Spinal cord (tissue), 10 donors: ENCODE data around the gene GTPBP8. TPM values are rescaled to one million over a fixed set of nuclear protein-coding genes. Genes with fewer than 3 reads are reported as not detected.
"Not testable (repeated sequence)": the region's sequence is repeated elsewhere in the genome, so short reads cannot be mapped to it uniquely, and the experiment has no call there.

Source experiments
- DNase-seq, 6 donors: peaks; one replicate each; pipeline versions ENCODE4 v3.0.0 to v3.0.0-alpha.2; 2013 to 2015; ENCODE audit warnings: low spot score in 6 of 6, low read depth in 4 of 6
- H3K27ac ChIP-seq: one replicate; pipeline ENCODE4 v1.5.1; 2013; ENCODE audit warnings: low read depth, low read length, control low read depth
- H3K27me3 ChIP-seq: one replicate; pipeline ENCODE4 v1.6.1; 2013; ENCODE audit warnings: low read length; ENCODE audit not compliant: control insufficient read depth, insufficient read depth
- H3K36me3 ChIP-seq: one replicate; pipeline ENCODE4 v1.6.1; 2013; ENCODE audit warnings: low read length; ENCODE audit not compliant: control insufficient read depth, insufficient read depth
- H3K4me1 ChIP-seq: one replicate; pipeline ENCODE4 v1.6.1; 2013; ENCODE audit warnings: low read length; ENCODE audit not compliant: control insufficient read depth, insufficient read depth
- H3K4me3 ChIP-seq: one replicate; pipeline ENCODE4 v1.5.1; 2013; ENCODE audit warnings: low read depth, low read length, control low read depth
- H3K9me3 ChIP-seq: one replicate; pipeline ENCODE4 v1.6.1; 2013; ENCODE audit warnings: low read length; ENCODE audit not compliant: control insufficient read depth, insufficient read depth
- WGBS: methylation state at CpG from one replicate; pipeline ENCODE4 v1.1.5; 2013; ENCODE audit warnings: missing lambda C conversion rate; ENCODE audit not compliant: insufficient coverage; 5-methylcytosine and 5-hydroxymethylcytosine counted together
- polyA plus RNA-seq, 2 donors: library from polyadenylated mRNA; unstranded; fragments of 120-200 nt; gene quantifications; one replicate each; pipeline ENCODE4 v1.2.1, GENCODE V29; 2013; ENCODE audit not compliant: insufficient read length in 2 of 2
- total RNA-seq, 2 donors: library from RNA; depleted of rRNA in 1 of 2; stranded (reverse); fragments of 120-200 nt in 1 of 2; fragments of >200 nt in 1 of 2; gene quantifications; one replicate each; pipeline versions ENCODE4 v1.2.3 to v1.2.4, GENCODE V29; 2013 to 2014
- donor health status: healthy.

GTPBP8 gene
- total and polyA plus RNA-seq, 4 donors = 13.3 to 26.9 (median 17.5) TPM

DNA sequence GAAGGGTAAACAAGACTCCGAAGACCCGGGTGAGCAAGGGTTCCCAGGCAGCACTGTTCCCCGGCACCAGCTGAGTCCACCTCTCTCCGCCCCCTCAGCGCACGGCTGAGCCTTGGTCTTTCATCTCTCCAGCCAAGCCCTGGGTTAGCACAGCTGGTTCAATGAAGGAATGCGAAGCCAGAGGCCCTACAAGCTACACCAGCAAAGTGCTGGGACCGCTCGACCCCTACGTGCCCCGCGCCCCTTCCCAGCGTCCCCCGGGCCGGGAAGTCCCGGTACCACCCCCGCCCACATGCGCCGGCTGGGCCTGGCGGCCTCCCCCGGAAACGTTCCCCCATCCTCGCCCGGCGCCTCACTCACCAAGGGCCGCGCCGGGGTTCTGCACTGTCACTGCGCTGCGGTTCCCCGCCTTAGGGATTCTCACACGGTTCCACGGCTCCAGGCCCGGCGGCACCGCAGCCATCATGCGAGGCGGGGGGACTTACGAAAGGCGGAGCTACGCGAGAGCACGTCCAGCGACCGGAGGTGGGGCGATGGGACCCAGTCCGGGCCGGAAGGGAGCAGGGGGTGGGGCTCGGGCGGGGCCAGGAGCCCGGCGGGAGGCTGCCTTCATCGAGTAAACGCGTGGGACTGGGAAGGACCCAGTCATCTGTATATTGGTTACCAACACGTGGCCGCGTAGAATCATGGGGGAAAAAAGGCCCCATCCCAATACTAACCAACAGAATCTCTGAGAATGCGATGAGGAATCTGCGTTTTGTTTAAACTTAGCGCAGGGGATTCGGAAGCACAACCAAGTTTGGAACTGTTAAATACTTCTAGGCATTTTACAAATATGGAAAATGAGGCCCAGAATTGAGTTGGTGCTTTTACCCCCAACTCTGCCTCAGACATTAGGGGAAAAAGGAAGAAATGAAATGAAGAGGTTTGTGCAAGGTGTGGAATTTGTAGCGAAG lies 28.7 kb downstream of the GTPBP8 start:
- Histone ChIP-seq H3K4me1 (peaks cover 3% of the 10 kb centered on the region), H3K36me3 (no peaks in the 10 kb centered on the region), H3K27me3 (no peaks in the 10 kb centered on the region), H3K4me3 (peak overlapping the region; percentile 96), H3K9me3 (no peaks in the 10 kb centered on the region), H3K27ac (peak overlapping the region; percentile 98)
- peak; percentile 80 to 98 (median 83) for DNase-seq
- under 1% methylated on average over 58 of the region's 63 CpGs for WGBS

DNA sequence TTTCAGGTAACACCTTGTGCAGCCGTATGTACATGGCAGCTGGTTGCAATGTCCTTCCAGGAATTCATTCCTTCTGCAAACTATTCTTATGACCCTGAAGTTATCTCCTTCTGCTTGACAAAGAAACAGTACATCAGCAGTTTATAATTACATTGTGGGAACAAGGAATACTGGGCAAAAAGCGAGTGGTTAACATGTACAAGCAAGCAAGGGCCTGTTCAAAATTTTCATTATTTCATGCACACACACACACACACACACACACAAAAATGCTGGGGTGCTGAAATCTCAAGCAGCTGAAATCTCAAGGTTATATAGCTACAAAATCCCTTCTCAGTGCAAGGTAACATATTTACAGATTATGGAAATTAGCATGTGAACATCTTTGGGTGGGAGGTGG lies 30.7 kb downstream of the GTPBP8 start:
- no peak for DNase-seq
- no peak overlapping the region for H3K4me3 ChIP-seq
- 100% methylated on average over 1 of the region's 2 CpGs for WGBS
- no peaks in the 10 kb centered on the region for H3K36me3 ChIP-seq
- H3K4me1 ChIP-seq = peaks cover 3% of the 10 kb centered on the region
- H3K9me3 ChIP-seq = no peaks in the 10 kb centered on the region
- no peak overlapping the region for H3K27ac ChIP-seq
- H3K27me3 ChIP-seq = no peaks in the 10 kb centered on the region

DNA sequence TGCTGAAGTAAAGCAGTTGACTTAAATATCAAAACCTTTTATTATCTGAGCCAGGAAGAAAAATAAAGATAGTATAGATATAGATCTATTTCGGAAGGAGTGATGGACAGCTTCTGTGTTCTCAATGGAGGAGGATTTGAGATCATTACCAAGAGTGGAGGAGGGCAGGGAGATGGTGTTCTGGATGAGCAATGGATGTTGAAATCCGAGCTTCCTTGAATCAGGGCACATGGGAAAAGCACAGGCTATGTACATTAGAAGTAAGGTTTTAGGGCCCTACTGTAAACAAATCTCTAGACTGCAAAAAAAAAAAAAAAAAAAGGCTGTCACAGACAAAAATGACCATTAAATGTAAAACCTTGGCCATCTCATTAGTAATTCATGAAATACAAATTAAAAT lies 43.2 kb downstream of the GTPBP8 start:
- no peak for DNase-seq
- no peaks in the 10 kb centered on the region for H3K4me1 ChIP-seq
- no peaks in the 10 kb centered on the region for H3K36me3 ChIP-seq
- H3K27me3 ChIP-seq = no peaks in the 10 kb centered on the region
- 83% methylated on average over 1 of the region's 2 CpGs for WGBS
- no peaks in the 10 kb centered on the region for H3K9me3 ChIP-seq
- H3K27ac ChIP-seq = no peak overlapping the region
- H3K4me3 ChIP-seq = no peak overlapping the region

DNA sequence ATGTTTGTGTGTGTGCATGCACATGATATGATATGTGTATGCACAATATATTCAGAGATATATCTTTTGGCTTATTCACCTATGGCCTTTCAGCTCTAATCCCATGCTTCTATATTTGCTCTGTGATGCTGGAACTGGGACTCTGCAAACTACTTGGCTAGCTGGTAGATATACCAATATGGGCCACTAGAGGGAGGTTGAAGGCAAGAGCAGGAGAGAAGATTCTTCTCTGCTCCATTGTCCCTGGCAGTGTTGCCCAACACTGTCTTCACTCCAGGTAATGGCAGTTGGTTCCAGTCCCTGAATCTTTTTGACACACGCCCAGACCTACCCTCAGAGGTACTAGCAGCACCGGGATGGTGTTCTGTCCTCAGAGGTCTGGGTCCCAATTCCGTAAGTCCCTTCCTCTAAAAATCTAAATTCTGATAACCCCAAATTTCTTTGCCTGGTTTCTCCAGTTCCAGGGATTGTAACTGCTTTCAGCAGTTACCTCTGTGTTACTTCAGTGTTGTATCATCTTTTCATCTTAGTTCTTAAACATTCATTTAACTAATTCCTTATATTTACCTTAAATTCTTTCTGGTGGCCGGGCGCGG lies 44.7 kb downstream of the GTPBP8 start:
- Histone ChIP-seq H3K9me3 (no peaks in the 10 kb centered on the region), H3K4me3 (no peak overlapping the region), H3K27me3 (no peaks in the 10 kb centered on the region), H3K36me3 (no peaks in the 10 kb centered on the region), H3K27ac (no peak overlapping the region), H3K4me1 (no peaks in the 10 kb centered on the region)
- 29% methylated on average over 2 of the region's 6 CpGs for WGBS
- peak in 3 of 6 donors; percentile 53 to 85 (median 82) for DNase-seq

DNA sequence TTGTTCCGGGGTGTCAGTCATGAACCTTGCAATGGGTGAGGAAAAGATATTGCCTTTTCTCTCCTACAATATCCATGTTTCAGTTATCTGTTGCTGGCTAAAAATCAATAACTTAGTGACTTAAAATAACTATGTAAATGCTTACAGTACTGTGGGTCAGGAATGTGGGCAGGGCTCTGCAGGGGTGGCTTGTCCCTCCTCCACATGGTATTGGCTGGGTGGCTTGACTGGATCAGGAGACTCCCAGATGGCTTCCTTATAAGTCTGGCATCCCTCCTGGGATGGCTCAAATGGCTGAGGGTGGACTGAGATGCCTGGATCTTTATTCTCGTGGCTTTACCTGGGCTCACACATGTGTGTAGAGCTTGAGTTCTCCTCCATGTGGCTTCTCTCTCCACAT lies 47.5 kb downstream of the GTPBP8 start:
- Histone ChIP-seq H3K4me1 (no peaks in the 10 kb centered on the region), H3K9me3 (peaks cover 1% of the 10 kb centered on the region), H3K27me3 (no peaks in the 10 kb centered on the region), H3K36me3 (no peaks in the 10 kb centered on the region), H3K4me3 (no peak overlapping the region), H3K27ac (no peak overlapping the region)
- no peak for DNase-seq
- WGBS = 82% methylated on average over 1 of the region's 2 CpGs

DNA sequence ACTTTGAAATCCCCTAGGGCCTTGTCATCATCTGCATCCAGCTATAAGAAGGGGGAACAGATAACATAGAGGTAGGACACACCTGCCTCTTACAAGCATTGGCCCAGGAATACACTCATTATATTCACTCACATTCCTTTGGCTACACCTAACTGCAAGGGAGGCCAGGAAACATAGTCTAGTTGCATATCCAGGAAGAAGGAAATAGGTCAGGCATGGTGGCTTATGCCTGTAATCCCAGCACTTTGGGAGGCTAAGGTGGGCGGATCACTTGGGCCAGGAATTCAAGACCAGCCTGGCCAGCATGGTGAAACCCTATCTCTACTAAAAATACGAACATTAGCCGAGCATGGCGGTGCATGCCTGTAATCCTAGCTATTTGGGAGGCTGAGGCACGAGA lies 48.8 kb downstream of the GTPBP8 start:
- Histone ChIP-seq H3K36me3 (no peaks in the 10 kb centered on the region), H3K9me3 (peaks cover 1% of the 10 kb centered on the region), H3K27me3 (no peaks in the 10 kb centered on the region), H3K4me1 (no peaks in the 10 kb centered on the region), H3K4me3 (no peak overlapping the region), H3K27ac (no peak overlapping the region)
- 98% methylated on average over 5 of the region's 5 CpGs for WGBS
- no peak for DNase-seq

DNA sequence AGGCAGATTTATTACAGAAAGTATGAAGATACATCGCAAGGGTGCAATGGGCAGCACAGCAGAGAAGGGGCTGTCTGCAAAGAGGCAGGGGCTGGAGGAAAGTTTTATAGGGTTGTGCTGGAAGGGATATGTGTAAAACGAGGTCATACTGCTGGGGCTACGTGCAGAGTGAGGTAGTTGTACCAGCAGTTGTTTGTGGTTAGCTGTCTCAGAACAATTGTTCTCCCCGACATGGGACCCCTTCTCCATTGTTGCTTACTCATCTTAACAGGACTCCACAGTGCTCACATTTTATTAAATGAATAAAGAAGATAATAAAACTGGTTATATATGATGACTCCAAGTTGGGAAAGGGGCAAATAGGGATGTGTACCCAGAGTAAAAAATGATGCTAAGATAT lies 49.4 kb downstream of the GTPBP8 start:
- H3K9me3 ChIP-seq = peaks cover 4% of the 10 kb centered on the region
- WGBS = 67% methylated on average over 3 of the region's 4 CpGs
- H3K27ac ChIP-seq = no peak overlapping the region
- no peak for DNase-seq
- no peaks in the 10 kb centered on the region for H3K36me3 ChIP-seq
- H3K4me1 ChIP-seq = no peaks in the 10 kb centered on the region
- H3K4me3 ChIP-seq = no peak overlapping the region
- H3K27me3 ChIP-seq = no peaks in the 10 kb centered on the region

DNA sequence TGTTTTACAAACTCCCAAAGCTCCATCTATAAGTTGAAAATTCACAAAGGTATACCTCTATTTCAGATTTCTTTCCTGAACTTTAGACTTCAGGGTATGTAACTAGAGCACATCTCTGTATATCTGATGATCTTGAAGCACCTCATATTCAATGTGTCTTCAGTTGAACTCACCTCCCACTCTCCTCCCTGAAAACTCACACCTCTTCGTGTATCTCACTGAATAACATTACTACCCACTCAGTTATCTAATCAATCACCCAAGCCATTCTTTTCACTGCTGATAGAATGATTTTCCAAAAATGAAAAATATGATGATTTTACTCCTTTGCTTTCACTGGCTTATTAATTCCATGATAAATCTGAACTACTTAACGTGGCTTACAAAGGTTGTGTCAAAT lies 52.9 kb downstream of the GTPBP8 start:
- 83% methylated on average over 1 of the region's 2 CpGs for WGBS
- peaks cover 4% of the 10 kb centered on the region for H3K9me3 ChIP-seq
- H3K27me3 ChIP-seq = no peaks in the 10 kb centered on the region
- no peaks in the 10 kb centered on the region for H3K4me1 ChIP-seq
- DNase-seq = no peak
- H3K4me3 ChIP-seq = no peak overlapping the region
- no peak overlapping the region for H3K27ac ChIP-seq
- no peaks in the 10 kb centered on the region for H3K36me3 ChIP-seq

DNA sequence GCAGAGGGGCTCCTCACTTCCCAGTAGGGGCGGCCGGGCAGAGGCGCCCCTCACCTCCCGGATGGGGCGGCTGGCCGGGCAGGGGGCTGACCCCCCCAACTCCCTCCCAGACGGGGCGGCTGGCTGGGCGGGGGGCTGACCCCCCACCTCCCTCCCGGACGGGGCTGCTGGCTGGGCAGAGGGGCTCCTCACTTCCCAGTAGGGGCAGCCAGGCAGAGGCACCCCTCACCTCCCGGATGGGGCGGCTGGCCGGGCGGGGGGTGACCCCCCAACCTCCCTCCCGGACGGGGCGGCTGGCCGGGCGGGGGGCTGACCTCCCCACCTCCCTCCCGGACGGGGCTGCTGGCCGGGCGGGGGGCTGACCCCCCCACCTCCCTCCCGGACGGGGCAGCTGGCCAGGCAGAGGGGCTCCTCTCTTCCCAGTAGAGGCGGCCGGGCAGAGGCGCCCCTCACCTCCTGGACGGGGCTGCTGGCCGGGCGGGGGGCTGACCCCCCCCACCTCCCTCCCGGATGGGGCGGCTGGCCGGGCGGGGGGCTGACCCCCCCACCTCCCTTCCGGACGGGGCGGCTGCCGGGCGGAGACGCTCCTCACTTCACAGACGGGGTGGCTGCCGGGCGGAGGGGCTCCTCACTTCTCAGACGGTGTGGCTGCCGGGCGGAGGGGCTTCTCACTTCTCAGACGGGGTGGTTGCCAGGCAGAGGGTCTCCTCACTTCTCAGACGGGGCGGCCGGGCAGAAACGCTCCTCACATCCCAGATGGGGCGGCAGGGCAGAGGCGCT lies 55.6 kb downstream of the GTPBP8 start:
- H3K4me1 ChIP-seq, H3K27me3 ChIP-seq, H3K27ac ChIP-seq, H3K36me3 ChIP-seq, H3K9me3 ChIP-seq, H3K4me3 ChIP-seq, DNase-seq: not testable (repeated sequence)
- WGBS = 98% methylated on average over 15 of the region's 55 CpGs
